Measurements from ENCODE around the gene UNC5CL. TPM values are rescaled to one million over a fixed set of nuclear protein-coding genes. Genes with fewer than 3 reads are reported as not detected.

Gene UNC5CL
- total and polyA plus RNA-seq, 2 of the 4 experiments (the other 2 are of a cell fraction): not detected

DNA sequence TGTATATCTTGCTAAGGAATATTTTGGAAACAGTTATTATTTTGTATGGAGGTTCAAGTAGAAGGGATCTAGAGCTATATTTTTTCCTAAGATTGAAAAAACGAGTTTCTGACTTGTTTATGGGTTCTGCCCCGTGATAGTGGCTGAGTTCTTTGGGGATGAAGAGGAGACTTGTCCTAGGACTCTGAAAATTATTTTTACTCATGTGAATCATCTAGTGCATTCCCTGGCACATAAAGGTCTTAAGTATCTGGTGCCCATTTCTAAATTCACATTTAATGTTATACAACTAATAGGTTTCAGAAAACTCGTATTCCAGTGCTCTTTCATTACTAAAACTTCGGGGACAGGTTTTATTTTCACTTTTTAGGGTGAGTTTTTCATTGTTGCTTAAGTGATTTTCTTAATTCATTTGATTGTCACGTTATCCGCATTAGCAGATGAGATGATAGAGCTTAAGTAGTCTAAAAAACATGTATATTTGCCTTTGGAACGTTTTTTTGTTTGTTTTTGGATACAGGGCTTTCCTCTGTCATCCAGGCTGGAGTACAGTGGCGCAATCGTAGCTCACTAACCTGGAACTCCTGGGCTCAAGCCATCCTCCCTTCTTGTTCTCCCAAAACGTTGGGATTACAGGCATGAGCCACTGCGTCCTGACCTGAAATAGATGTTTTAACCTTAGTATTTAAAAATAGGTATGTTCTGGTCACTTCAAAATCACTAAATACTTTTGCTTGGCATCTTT, 35.8 kb upstream of the UNC5CL start:
- Histone ChIP-seq H3K4me1 (ENCODE audit: control insufficient read depth, insufficient read depth, low read length) (peaks cover 3% of the 10 kb centered on the region), H3K27ac (ENCODE audit: insufficient read depth, low read length) (peak overlapping the region; percentile 27; the same call in 1 of the 2 replicates), H4K8ac (ENCODE audit: low read depth in 2 of 2, low read length in 2 of 2) (peak overlapping the region; percentile 40 to 73; a peak in 3 of 4 replicates), H3K56ac (ENCODE audit: extremely low read depth, insufficient read depth, low read length) (peak overlapping the region; percentile 92; the same call in 1 of the 2 replicates), H3K18ac (ENCODE audit: low read depth, low read length) (no peak overlapping the region), H2BK120ac (ENCODE audit: low read depth, low read length) (peak overlapping the region; percentile 29; the same call in 1 of the 2 replicates), H2BK5ac (ENCODE audit: low read depth, low read length, poor library complexity, severe bottlenecking) (peak overlapping the region; percentile 74), H3K36me3 (ENCODE audit: control insufficient read depth, insufficient read depth, low read length) (peaks cover 1% of the 10 kb centered on the region; the same call in 1 of the 2 replicates), H3K4ac (ENCODE audit: low read depth, low read length) (peak overlapping the region; percentile 52; the same call in 1 of the 2 replicates), H3K27me3 (ENCODE audit: control insufficient read depth, insufficient read depth, low read length) (no peaks in the 10 kb centered on the region), H3K23ac (ENCODE audit: low read depth, low read length) (no peak overlapping the region), H2BK15ac (ENCODE audit: low read depth, low read length) (no peak overlapping the region), H3K9ac (ENCODE audit: low read depth, low read length) (no peak overlapping the region; the same call in 1 of the 2 replicates), H3K14ac (replicated peaks; ENCODE audit: low read depth, low read length) (0 out of 2 replicates have a peak overlapping the region, but pooled peaks have one; percentile 32), H3K4me3 (ENCODE audit: insufficient read depth, low read depth, low read length) (peak overlapping the region; percentile 72; the same call in 1 of the 2 replicates), H4K5ac (ENCODE audit: low read depth, low read length) (no peak overlapping the region), H2AK5ac (ENCODE audit: low read depth, low read length) (no peak overlapping the region), H2AFZ (replicated peaks; ENCODE audit: low read length, poor library complexity) (no peak overlapping the region), H2AK9ac (replicated peaks; ENCODE audit: low read depth, low read length, poor library complexity) (no peak overlapping the region), H3K9me1 (ENCODE audit: insufficient read depth, low read length) (peaks cover 6% of the 10 kb centered on the region), H4K91ac (ENCODE audit: insufficient read depth, low read depth, low read length) (no peak overlapping the region), H3K79me1 (ENCODE audit: low read depth in 1 of 2, low read length in 2 of 2) (peaks cover 19 to 31% of the 10 kb centered on the region in 2 experiments), H4K20me1 (ENCODE audit: insufficient read depth, low read length) (peaks cover 10% of the 10 kb centered on the region), H3K9me3 (ENCODE audit: control insufficient read depth, insufficient read depth, low read length) (no peaks in the 10 kb centered on the region), H3K4me2 (ENCODE audit: low read depth, low read length) (peak overlapping the region; percentile 100), H2BK20ac (ENCODE audit: low read depth, low read length) (no peak overlapping the region)
- BruUV-seq (replicated peaks): no TSS peak
- ChIA-PET CTCF (interaction anchor here (0.6 kb wide), 1 partner anchor 37 kb away, joined by 4 read pairs; no protein-coding TSS in a partner anchor), POLR2A (ENCODE audit: unreplicated experiment) (no interaction called here)
- no peak for TF ChIP-seq MXI1 (IDR thresholded peaks at IDR 0.05; ENCODE audit: borderline replicate concordance, low read depth, low read length)
- TF ChIP-seq CEBPB (IDR thresholded peaks at IDR 0.05; ENCODE audit: low read depth, low read length): peak; percentile 57
- TF ChIP-seq NFE2L2 (IDR thresholded peaks at IDR 0.05; ENCODE audit: low read depth, low read length): no peak
- no peak for ATAC-seq (ENCODE audit: low read depth)
- no CpG with 5 or more reads among the region's 11 CpGs for WGBS, 2 experiments (ENCODE audit: extremely low coverage in 2 of 2, insufficient read length in 1 of 2)
- intact Hi-C loops (cut with micrococcal nuclease) (loop anchor here (1.0 to 5.0 kb wide), 3 partner anchors 107 to 607 kb away; no protein-coding TSS in a partner anchor), in situ Hi-C loops (cut with MboI; ENCODE audit: low sequenced_read_pairs) (no loop called here), dilution Hi-C loops (cut with HindIII; ENCODE audit: low sequenced_read_pairs, unreplicated experiment) (no loop called here)
- DNase-seq: peak; percentile 20

Data from IMR-90 (cell line).